Measurements from ENCODE around the gene ZSWIM1. TPM values are rescaled to one million over a fixed set of nuclear protein-coding genes. Genes with fewer than 3 reads are reported as not detected.

The ZSWIM1 gene
- total RNA-seq, 1 donor from 2014 or later, result 9.6 TPM

GRCh38 chr20:45857114-45857881 is 23.7 kb upstream of the ZSWIM1 start, which contains the start of the genes ACOT8 and ZSWIM3:
TSS of gene ACOT8 (minus strand) at chr20:45857392. CDS start at chr20:45857315, 77 bp downstream.
TSS of gene ZSWIM3 (plus strand) at chr20:45857614. CDS start at chr20:45857826, 212 bp downstream.
- Histone ChIP-seq H3K4me3 (peak within 1 kb of the TSS; percentile 99), H3K36me3 (peaks cover 16% of the 10 kb centered on the region), H3K4me1 (peaks cover 21% of the 10 kb centered on the region), H3K27me3 (no peaks in the 10 kb centered on the region), H3K27ac (peak within 1 kb of the TSS; percentile 92), H3K9me3 (no peaks in the 10 kb centered on the region)
- no peak for TF ChIP-seq CTCF (IDR thresholded peaks at IDR 0.05)
- ATAC-seq, result peak; percentile 99
- peak; percentile 88 for DNase-seq
- intact Hi-C loops (cut with DNase I), result no loop called here

DNA sequence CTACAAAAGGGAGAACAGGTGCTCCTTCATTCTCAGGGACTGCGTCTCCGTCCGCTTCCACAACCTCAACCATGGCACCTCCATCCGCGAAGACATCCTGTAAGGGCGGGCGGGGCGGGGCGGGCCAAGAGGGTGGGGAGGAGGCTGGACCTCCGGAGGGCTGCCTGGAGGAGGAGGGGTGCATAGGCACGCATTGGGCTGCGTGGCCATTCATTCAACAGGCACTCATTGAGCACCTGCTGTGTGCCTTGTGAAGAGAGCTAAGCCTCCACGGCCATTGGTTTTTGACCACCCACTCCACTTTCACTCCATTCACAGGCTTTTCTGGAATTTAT is 23.2 kb upstream of the ZSWIM1 start:
- no peak for TF ChIP-seq CTCF (IDR thresholded peaks at IDR 0.05)
- no peaks in the 10 kb centered on the region for H3K27me3 ChIP-seq
- no peak for DNase-seq
- intact Hi-C loops (cut with DNase I), result no loop called here
- peak overlapping the region; percentile 92 for H3K27ac ChIP-seq
- no peaks in the 10 kb centered on the region for H3K9me3 ChIP-seq
- H3K4me1 ChIP-seq, result peaks cover 21% of the 10 kb centered on the region
- ATAC-seq, result peak; percentile 6
- H3K4me3 ChIP-seq, result peak overlapping the region; percentile 99
- H3K36me3 ChIP-seq, result peaks cover 11% of the 10 kb centered on the region

GRCh38 chr20:45859916-45860315 is 21.1 kb upstream of the ZSWIM1 start:
- H3K4me1 ChIP-seq, result peaks cover 21% of the 10 kb centered on the region
- no peaks in the 10 kb centered on the region for H3K36me3 ChIP-seq
- no peak overlapping the region for H3K27ac ChIP-seq
- DNase-seq, result no peak
- TF ChIP-seq CTCF (IDR thresholded peaks at IDR 0.05), result no peak
- intact Hi-C loops (cut with DNase I), result no loop called here
- no peaks in the 10 kb centered on the region for H3K9me3 ChIP-seq
- H3K27me3 ChIP-seq, result no peaks in the 10 kb centered on the region
- ATAC-seq, result no peak
- no peak overlapping the region for H3K4me3 ChIP-seq

- Histone ChIP-seq H3K27ac (no peak overlapping the region), H3K4me3 (no peak overlapping the region), H3K27me3 (no peaks in the 10 kb centered on the region), H3K36me3 (no peaks in the 10 kb centered on the region), H3K4me1 (peaks cover 15% of the 10 kb centered on the region), H3K9me3 (no peaks in the 10 kb centered on the region)
- DNase-seq (no peak), ATAC-seq (no peak)
- intact Hi-C loops (cut with DNase I), result no loop called here
- no peak for TF ChIP-seq CTCF (IDR thresholded peaks at IDR 0.05)
Measured at GRCh38 chr20:45860560-45861220, 20.3 kb upstream of the ZSWIM1 start.

GRCh38 chr20:45861221-45862075 is 19.6 kb upstream of the ZSWIM1 start:
- H3K9me3 ChIP-seq, result no peaks in the 10 kb centered on the region
- ATAC-seq (no peak), DNase-seq (no peak)
- H3K4me1 ChIP-seq, result peaks cover 7% of the 10 kb centered on the region
- H3K36me3 ChIP-seq, result no peaks in the 10 kb centered on the region
- H3K4me3 ChIP-seq, result no peak overlapping the region
- intact Hi-C loops (cut with DNase I), result no loop called here
- TF ChIP-seq CTCF (IDR thresholded peaks at IDR 0.05), result no peak
- no peak overlapping the region for H3K27ac ChIP-seq
- no peaks in the 10 kb centered on the region for H3K27me3 ChIP-seq
